SK-N-MC (cell line): ENCODE results near the gene SLC2A4.

Experiments
- DNase-seq: peaks from one replicate; pipeline ENCODE4 v3.0.0-alpha.2; 2011; ENCODE audit warnings: low read depth, low spot score
- H3K27ac ChIP-seq: fragments of 200-600 bp; sonication (generic); 2 replicates; pipeline ENCODE4 v1.5.1; 2016; ENCODE audit warnings: mixed run types
- H3K36me3 ChIP-seq: fragments of 200-600 bp; sonication (generic); 2 replicates; pipeline ENCODE4 v1.6.1; 2017; ENCODE audit warnings: antibody characterized with exemption, low read length, mixed read lengths; ENCODE audit not compliant: insufficient read depth
- H3K4me3 ChIP-seq: fragments of 200-600 bp; sonication (generic); 2 replicates; pipeline ENCODE4 v1.5.1; 2016
- H3K9ac ChIP-seq: fragments of 200-600 bp; sonication (generic); 2 replicates; pipeline ENCODE4 v1.8.0; 2017; ENCODE audit warnings: mixed run types, mixed read lengths; ENCODE audit not compliant: insufficient read length
- H3K9me3 ChIP-seq: fragments of 200-600 bp; sonication (generic); 2 replicates; pipeline ENCODE4 v1.6.1; 2017; ENCODE audit warnings: low read depth, mild to moderate bottlenecking, antibody characterized with exemption, low read length, moderate library complexity, mixed read lengths
- EZH2 ChIP-seq: fragments of 200-600 bp; sonication (generic); IDR thresholded peaks from one replicate; pipeline ENCODE4 v1.6.1; 2017; ENCODE audit warnings: antibody characterized with exemption
- FOXP2 ChIP-seq: optimal IDR thresholded peaks from 2 replicates; pipeline ENCODE3; 2011; ENCODE audit warnings: mild to moderate bottlenecking, moderate library complexity; ENCODE audit not compliant: insufficient read depth; ENCODE audit errors: extremely low read length, control extremely low read depth
- POLR2AphosphoS5 ChIP-seq: IDR thresholded peaks from 2 replicates; pipeline ENCODE4 v1.6.1; 2012; ENCODE audit warnings: mild to moderate bottlenecking, low read depth, low read length, borderline replicate concordance

SLC2A4 gene

DNA sequence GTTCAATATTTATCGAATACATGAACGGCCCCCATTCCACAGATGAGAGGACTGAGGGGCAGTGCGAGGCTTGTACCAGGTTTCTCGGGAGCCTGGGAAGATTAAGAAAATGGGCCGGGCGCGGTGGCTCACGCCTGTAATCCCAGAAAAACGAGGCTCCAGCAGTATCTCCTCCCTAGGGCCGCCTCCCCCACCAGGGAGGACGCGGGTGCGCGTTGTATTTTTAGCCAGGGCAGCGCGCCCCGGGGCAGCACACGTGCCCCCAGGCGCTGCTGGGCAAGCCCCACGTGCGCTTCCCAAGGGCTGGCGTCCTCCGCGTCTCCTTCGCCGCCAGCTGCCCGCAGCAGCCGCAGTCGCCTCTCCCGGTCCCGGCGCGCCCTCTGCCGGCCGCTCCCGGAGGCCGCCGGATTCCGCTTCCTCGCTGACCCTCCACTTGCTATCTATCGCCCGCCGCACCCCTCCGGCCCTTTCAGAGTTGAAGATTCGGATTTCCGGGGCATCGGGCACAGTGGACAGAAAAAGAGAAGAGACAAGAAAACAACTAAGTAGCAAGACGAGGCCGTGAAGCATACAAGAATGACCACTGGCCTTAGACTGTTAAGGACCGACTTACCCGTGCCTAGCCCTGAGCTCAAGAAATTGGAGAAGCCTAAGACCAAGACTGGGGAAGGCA, 14.8 kb downstream of the SLC2A4 start:
- no peaks in the 10 kb centered on the region for H3K36me3 ChIP-seq
- H3K9me3 ChIP-seq: no peaks in the 10 kb centered on the region
- no peak for DNase-seq
- TF ChIP-seq EZH2: no peak
- no peak for TF ChIP-seq POLR2AphosphoS5
- peak; percentile 18 for TF ChIP-seq FOXP2
- H3K27ac ChIP-seq: no peak overlapping the region
- peak overlapping the region; percentile 14 for H3K9ac ChIP-seq
- peak overlapping the region; percentile 54 for H3K4me3 ChIP-seq

GRCh38 chr17:7304179-7304578, 22.7 kb downstream of the SLC2A4 start:
- H3K4me3 ChIP-seq: no peak overlapping the region
- TF ChIP-seq EZH2 (no peak), POLR2AphosphoS5 (no peak), FOXP2 (no peak)
- no peak for DNase-seq
- no peak overlapping the region for H3K9ac ChIP-seq
- peaks cover 4% of the 10 kb centered on the region for H3K36me3 ChIP-seq
- no peak overlapping the region for H3K27ac ChIP-seq
- no peaks in the 10 kb centered on the region for H3K9me3 ChIP-seq

GRCh38 chr17:7306911-7307685, 25.6 kb downstream of the SLC2A4 start, which contains the start of gene EIF5A:
Gene EIF5A (plus strand): TSS chr17:7307628. CDS start chr17:7309636, 2,008 bp downstream.
- peak within 1 kb of the TSS; percentile 88 for H3K4me3 ChIP-seq
- no peaks in the 10 kb centered on the region for H3K9me3 ChIP-seq
- TF ChIP-seq EZH2 (no peak), POLR2AphosphoS5 (peak; percentile 82), FOXP2 (peak; percentile 50)
- H3K36me3 ChIP-seq: peaks cover 32% of the 10 kb centered on the region
- peak within 1 kb of the TSS; percentile 96 for H3K27ac ChIP-seq
- H3K9ac ChIP-seq: peak within 1 kb of the TSS; percentile 97
- DNase-seq: peak; percentile 96

GRCh38 chr17:7307686-7308624, 26.4 kb downstream of the SLC2A4 start:
- TF ChIP-seq EZH2 (no peak), FOXP2 (no peak), POLR2AphosphoS5 (no peak)
- Histone ChIP-seq H3K27ac (peak overlapping the region; percentile 96), H3K9me3 (no peaks in the 10 kb centered on the region), H3K4me3 (peak overlapping the region; percentile 88), H3K36me3 (peaks cover 40% of the 10 kb centered on the region), H3K9ac (peak overlapping the region; percentile 97)
- no peak for DNase-seq

DNA sequence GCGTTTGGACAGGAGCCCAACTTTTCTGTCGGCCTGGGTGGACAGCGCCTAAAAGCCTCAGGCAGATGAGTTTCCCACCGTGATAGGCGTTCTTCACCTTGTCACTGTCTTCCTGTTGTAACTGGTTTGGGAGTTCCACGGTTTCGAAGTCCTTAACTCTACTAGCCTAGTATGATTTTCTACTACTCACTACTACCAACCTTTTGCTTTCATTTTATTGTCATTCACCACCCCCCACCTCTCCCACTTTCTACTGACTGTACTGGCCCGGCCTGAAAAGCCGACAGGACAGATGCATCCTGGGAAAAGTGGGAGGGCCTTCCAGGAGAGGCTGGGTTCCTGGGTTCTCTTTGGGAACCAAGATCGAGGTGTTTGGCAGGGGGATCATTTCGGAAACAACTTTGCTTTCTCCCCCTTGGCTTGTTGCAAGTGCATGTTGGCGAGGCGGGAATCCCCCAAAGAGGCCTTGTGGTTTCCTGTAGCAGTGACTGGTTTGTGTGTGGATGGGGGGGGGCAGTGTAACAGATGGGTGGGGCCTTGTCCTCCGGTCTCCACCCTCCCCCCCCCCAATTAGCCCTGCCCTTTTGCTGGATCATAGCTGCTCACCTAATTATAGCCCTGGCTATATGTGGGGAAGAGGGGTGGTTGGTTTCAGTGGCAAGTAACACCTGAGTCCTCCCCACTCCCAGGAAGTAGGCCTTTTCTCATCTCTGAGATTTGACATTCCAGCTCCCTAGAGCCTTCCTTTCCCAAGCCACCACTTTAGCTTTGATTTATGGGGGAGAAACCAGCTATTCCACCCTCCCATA, 27.3 kb downstream of the SLC2A4 start:
- peak overlapping the region; percentile 88 for H3K4me3 ChIP-seq
- H3K9ac ChIP-seq: peak overlapping the region; percentile 97
- DNase-seq: no peak
- H3K36me3 ChIP-seq: peaks cover 47% of the 10 kb centered on the region
- H3K27ac ChIP-seq: peak overlapping the region; percentile 96
- no peaks in the 10 kb centered on the region for H3K9me3 ChIP-seq
- TF ChIP-seq FOXP2: no peak
- no peak for TF ChIP-seq EZH2
- no peak; the same call in 1 of the 2 replicates for TF ChIP-seq POLR2AphosphoS5

- no peak for TF ChIP-seq FOXP2
- no peak for TF ChIP-seq POLR2AphosphoS5
- TF ChIP-seq EZH2: no peak
- peak overlapping the region; percentile 88 for H3K4me3 ChIP-seq
- no peaks in the 10 kb centered on the region for H3K9me3 ChIP-seq
- H3K27ac ChIP-seq: peak overlapping the region; percentile 96; the same call in 1 of the 2 replicates
- DNase-seq: no peak
- peak overlapping the region; percentile 97 for H3K9ac ChIP-seq
- peaks cover 47% of the 10 kb centered on the region for H3K36me3 ChIP-seq
Measured at GRCh38 chr17:7309628-7310027, 28.1 kb downstream of the SLC2A4 start.

DNA sequence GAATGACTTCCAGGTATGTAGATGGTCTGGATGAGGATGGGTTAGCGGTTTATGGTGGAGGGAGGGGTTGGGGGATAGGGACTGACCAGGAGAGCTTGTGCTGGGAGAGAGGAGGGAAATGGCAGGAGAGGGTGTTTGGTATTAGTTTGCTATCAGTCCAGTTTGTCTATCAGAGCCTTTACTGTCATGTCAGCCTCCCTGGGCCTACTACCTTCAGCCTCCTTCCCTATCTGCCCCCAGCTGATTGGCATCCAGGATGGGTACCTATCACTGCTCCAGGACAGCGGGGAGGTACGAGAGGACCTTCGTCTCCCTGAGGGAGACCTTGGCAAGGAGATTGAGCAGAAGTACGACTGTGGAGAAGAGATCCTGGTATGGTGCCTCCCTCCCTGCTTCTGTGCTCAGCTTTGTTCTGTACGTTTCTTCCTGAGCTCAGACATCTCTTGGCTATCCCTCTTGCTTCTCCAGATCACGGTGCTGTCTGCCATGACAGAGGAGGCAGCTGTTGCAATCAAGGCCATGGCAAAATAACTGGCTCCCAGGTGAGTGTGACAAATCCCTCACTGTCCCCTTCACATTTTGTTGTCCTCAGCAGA, 29.7 kb downstream of the SLC2A4 start:
- Histone ChIP-seq H3K9me3 (no peaks in the 10 kb centered on the region), H3K36me3 (peaks cover 47% of the 10 kb centered on the region), H3K27ac (no peak overlapping the region), H3K4me3 (no peak overlapping the region), H3K9ac (no peak overlapping the region)
- no peak for TF ChIP-seq EZH2
- no peak for TF ChIP-seq POLR2AphosphoS5
- no peak for TF ChIP-seq FOXP2
- DNase-seq: no peak
